Heart left ventricle (tissue), 16 donors: ENCODE results near the gene PCGF1. TPM values are rescaled to one million over a fixed set of nuclear protein-coding genes. Genes with fewer than 3 reads are reported as not detected.

ENCODE experiments used
- ATAC-seq, 4 donors: fragments of 200-7000 bp; cut with Tn5 transposase; one replicate each; pipeline ENCODE4 v1.9.1; 2020 to 2022; ENCODE audit warnings: moderate library complexity in 4 of 4, mild to moderate bottlenecking in 3 of 4, moderate number of reproducible peaks in 1 of 4
- DNase-seq, 5 donors: peaks; one replicate each; pipeline ENCODE4 v3.0.0-alpha.2; 2020
- H3K27ac ChIP-seq, 12 donors: fragments of 200-600 bp; sonication (generic) in 4 of 12; one replicate each; pipeline versions ENCODE4 v1.5.0 to v1.8.0; 2016 to 2022; ENCODE audit warnings: mild to moderate bottlenecking in 2 of 12
- H3K27me3 ChIP-seq, 9 donors: fragments of 200-600 bp; sonication (generic) in 2 of 9; one replicate each; pipeline versions ENCODE4 v1.5.1 to v1.8.0; 2016 to 2022; ENCODE audit warnings: mild to moderate bottlenecking in 3 of 9
- H3K36me3 ChIP-seq, 9 donors: fragments of 200-600 bp; sonication (generic) in 2 of 9; one replicate each; pipeline versions ENCODE4 v1.5.0 to v1.8.0; 2018 to 2022; ENCODE audit warnings: mild to moderate bottlenecking in 2 of 9
- H3K4me1 ChIP-seq, 12 donors: fragments of 200-600 bp; sonication (generic) in 4 of 12; one replicate each; pipeline versions ENCODE4 v1.5.0 to v1.8.0; 2016 to 2022; ENCODE audit warnings: mild to moderate bottlenecking in 3 of 12
- H3K4me3 ChIP-seq, 12 donors: fragments of 200-600 bp; sonication (generic) in 4 of 12; one replicate each; pipeline versions ENCODE4 v1.5.0 to v1.8.0; 2017 to 2022; ENCODE audit warnings: mild to moderate bottlenecking in 9 of 12, moderate library complexity in 4 of 12
- H3K9me3 ChIP-seq, 12 donors: fragments of 200-600 bp; sonication (generic) in 4 of 12; one replicate each; pipeline versions ENCODE4 v1.5.0 to v1.8.0; 2016 to 2022; ENCODE audit warnings: mild to moderate bottlenecking in 1 of 12
- CTCF ChIP-seq, 12 donors: fragments of 200-600 bp; sonication (generic) in 4 of 12; IDR thresholded peaks; one replicate each; pipeline versions ENCODE4 v1.5.0 to v1.8.0; 2018 to 2022; ENCODE audit warnings: antibody characterized with exemption in 12 of 12, mild to moderate bottlenecking in 5 of 12
- POLR2A ChIP-seq, 2 donors: fragments of 450-650 bp; IDR thresholded peaks; one replicate each; pipeline ENCODE4 v1.6.1; 2017; ENCODE audit warnings: antibody characterized with exemption in 2 of 2, mild to moderate bottlenecking in 2 of 2, moderate library complexity in 2 of 2
- WGBS, 4 donors: extraction: QIAGEN DNeasy Blood & Tissue Kit in 2 of 4; methylation state at CpG; one replicate each; pipeline versions ENCODE4 v1.1.5 to v1.1.7; 2013 to 2018; 5-methylcytosine and 5-hydroxymethylcytosine counted together
- intact Hi-C, 10 donors: fragments of 100-400 bp; cut with DNase I; formaldehyde crosslinking; loops; one replicate each; pipeline versions ENCODE4 v1.11.1 to v1.14.2; 2022
- polyA plus RNA-seq, 2 donors: library from polyadenylated mRNA; stranded (reverse); fragments of 200-250 nt; gene quantifications; one replicate each; pipeline ENCODE4 v1.2.3, GENCODE V29; 2013
- total RNA-seq, 9 donors: library from RNA; depleted of rRNA in 2 of 9; stranded (reverse); fragments of >200 nt in 2 of 9; fragmentation: NEBNext Ultra II Directional in 3 of 9; extraction: Animal tissue kit (Norgen Biotek cat#: 25700) in 3 of 9; gene quantifications; one replicate each; pipeline versions ENCODE4 v1.1.0 to v1.2.4, GENCODE V29; 2016 to 2023
- donor health status: ischemic (EF 13 %, LVEDD 7.1; RV severe dilation, severe dysfunction).
- donor health status: healthy with polysubstance abuse.
- donor health status: DM: no; HTN: yes; CAD: no.
- donor health status: DM: no; HTN: no; CAD: no.
- donor health status: ischemic (EF 25% LVEDD 6.9; RV normal size, moderate dysfunction).
- donor health status: ischemic (EF 25% LVEDD 5.7; RV mildly dilated, moderate dysfunction).
- donor health status: healthy.
- donor health status: DM: yes; HTN: yes; CAD: no.
- donor health status: ischemic (EF 35%, LVEDD 5.7; RV mildly dilated, moderate dysfunction).
- donor health status: nonischemic (EF 11% LVEDD 7.7; RV severe dilation, severe dysfunction).
- donor health status: DM: yes; HTN: yes; CAD: no.
- donor health status: PGD.
- donor health status: ischemic (EF 29% LVEDD 5.4; RV normal size, mild dysfunction).
- donor health status: nonischemic (EF 23%, LVEDD 6.1; RV moderate dilation, normal function).

Gene PCGF1
- total and polyA plus RNA-seq, 11 donors, result 10.6 to 24.9 (median 19.2) TPM

- DNase-seq, result peak in 1 of 5 donors; percentile 44
- Histone ChIP-seq H3K27me3 (peaks cover 21 to 69% (median 35%) of the 10 kb centered on the region in 9 donors), H3K27ac (peak overlapping the region in 11 of 12 donors; percentile 75 to 90 (median 84)), H3K4me3 (peak overlapping the region; percentile 36 to 87 (median 62)), H3K9me3 (no peaks in the 10 kb centered on the region), H3K4me1 (peaks cover 14 to 79% (median 60%) of the 10 kb centered on the region in 12 donors), H3K36me3 (peaks cover 0 to 18% (median 15%) of the 10 kb centered on the region in 9 donors)
- ATAC-seq, result no peak
- TF ChIP-seq CTCF (IDR thresholded peaks at IDR 0.05) (no peak), POLR2A (IDR thresholded peaks at IDR 0.05) (no peak)
- WGBS, 4 donors, result 9 to 15% (median 12%) methylated on average over 31 to 32 of the region's 32 CpGs
- intact Hi-C loops, result loop anchor here in 4 of 10 donors (5.0 kb wide), 3 partner anchors 75 to 85 kb away; no protein-coding TSS in a partner anchor
Observed at GRCh38 chr2:74502147-74502719, 5.3 kb downstream of the PCGF1 start.

- H3K27ac ChIP-seq, result no peak overlapping the region
- H3K4me3 ChIP-seq, result peak overlapping the region in 4 of 12 donors; percentile 59 to 87 (median 66)
- H3K27me3 ChIP-seq, result peaks cover 21 to 73% (median 35%) of the 10 kb centered on the region in 9 donors
- intact Hi-C loops, result loop anchor here in 4 of 10 donors (5.0 kb wide), 3 partner anchors 76 to 86 kb away; no protein-coding TSS in a partner anchor
- H3K9me3 ChIP-seq, result no peaks in the 10 kb centered on the region
- TF ChIP-seq POLR2A (IDR thresholded peaks at IDR 0.05) (no peak), CTCF (IDR thresholded peaks at IDR 0.05) (no peak)
- H3K36me3 ChIP-seq, result peaks cover 0 to 18% (median 15%) of the 10 kb centered on the region in 9 donors
- 61 to 76% (median 73%) methylated on average over 18 of the region's 18 CpGs for WGBS, 4 donors
- no peak for DNase-seq
- H3K4me1 ChIP-seq, result peaks cover 12 to 73% (median 55%) of the 10 kb centered on the region in 12 donors
- ATAC-seq, result no peak
Observed at GRCh38 chr2:74501335-74502071, 6.0 kb downstream of the PCGF1 start.

- Histone ChIP-seq H3K27me3 (peaks cover 21 to 65% (median 35%) of the 10 kb centered on the region in 9 donors), H3K4me1 (peaks cover 9 to 63% (median 46%) of the 10 kb centered on the region in 12 donors), H3K27ac (no peak overlapping the region), H3K36me3 (peaks cover 0 to 13% (median 10%) of the 10 kb centered on the region in 9 donors), H3K9me3 (no peaks in the 10 kb centered on the region), H3K4me3 (no peak overlapping the region)
- no peak for DNase-seq
- intact Hi-C loops, result loop anchor here in 4 of 10 donors (5.0 kb wide), 3 partner anchors 77 to 87 kb away; no protein-coding TSS in a partner anchor
- ATAC-seq, result no peak
- TF ChIP-seq CTCF (IDR thresholded peaks at IDR 0.05) (no peak), POLR2A (IDR thresholded peaks at IDR 0.05) (no peak)
Observed at GRCh38 chr2:74500578-74500946, 6.9 kb downstream of the PCGF1 start.
